Bone marrow (tissue), 2 donors: ENCODE data around the gene PRDM11.

Experiments used
- DNase-seq, 2 donors: peaks; one replicate each; lab custom pipeline; 2025; lab: John Stamatoyannopoulos, UW

PRDM11 gene

DNA sequence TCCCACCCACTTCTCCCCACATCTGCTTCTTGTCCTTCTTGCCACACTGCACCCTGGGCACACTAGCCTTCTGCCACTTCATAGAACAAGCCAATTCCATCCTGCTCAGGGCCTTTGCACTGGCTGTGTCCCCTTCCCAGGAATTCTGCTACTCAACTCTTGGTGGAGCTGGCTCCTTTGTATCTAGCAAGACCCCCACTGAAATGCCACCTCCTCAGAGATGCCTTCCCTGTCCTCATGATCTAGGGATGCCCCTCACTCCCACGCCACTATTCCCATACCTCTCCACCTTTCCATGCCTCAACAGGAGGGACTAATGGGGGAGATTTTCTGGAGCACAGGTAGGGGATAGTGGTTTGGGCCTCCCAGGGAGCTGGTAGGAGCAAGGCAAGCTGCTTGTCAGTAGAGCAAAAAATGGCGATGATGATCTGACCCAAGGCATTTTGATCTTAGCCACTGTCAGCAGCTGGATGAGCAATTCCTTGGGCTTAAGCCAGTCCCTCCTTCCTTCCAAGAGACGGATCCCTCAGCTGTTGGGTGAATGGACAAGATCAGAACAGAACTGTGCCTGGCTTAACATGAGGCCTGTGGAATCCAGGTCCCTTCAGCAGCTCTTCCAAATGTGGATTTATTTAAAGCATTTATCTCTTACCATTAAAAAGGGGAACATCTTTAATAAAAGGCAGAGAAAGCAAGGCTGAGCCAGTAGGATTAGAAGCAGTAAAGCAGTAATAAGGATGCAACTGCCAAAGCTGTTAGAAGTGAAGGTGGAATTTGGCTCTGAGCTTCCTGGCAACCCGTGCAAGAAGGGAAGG, 4.0 kb upstream of the PRDM11 start:
- no peak for DNase-seq

DNA sequence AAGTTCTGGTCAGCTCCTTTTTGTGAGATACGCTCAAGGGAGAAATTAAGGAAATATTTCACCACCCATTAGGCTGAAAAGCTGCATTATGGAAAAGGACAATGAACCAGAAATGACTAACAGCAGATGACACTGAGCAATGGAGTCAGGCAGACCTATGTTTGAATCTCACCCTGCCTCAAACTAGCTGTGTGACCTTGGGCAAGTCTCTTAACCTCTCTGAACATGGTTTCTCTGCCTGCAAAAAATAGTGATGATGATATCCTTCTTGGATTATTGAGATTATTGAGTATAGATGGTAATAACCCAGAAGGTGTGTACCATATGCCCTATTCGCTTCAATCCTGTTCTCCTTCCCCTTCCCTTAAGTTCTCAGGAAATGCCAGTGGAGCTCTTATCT, 2.9 kb upstream of the PRDM11 start:
- DNase-seq, result no peak

DNA sequence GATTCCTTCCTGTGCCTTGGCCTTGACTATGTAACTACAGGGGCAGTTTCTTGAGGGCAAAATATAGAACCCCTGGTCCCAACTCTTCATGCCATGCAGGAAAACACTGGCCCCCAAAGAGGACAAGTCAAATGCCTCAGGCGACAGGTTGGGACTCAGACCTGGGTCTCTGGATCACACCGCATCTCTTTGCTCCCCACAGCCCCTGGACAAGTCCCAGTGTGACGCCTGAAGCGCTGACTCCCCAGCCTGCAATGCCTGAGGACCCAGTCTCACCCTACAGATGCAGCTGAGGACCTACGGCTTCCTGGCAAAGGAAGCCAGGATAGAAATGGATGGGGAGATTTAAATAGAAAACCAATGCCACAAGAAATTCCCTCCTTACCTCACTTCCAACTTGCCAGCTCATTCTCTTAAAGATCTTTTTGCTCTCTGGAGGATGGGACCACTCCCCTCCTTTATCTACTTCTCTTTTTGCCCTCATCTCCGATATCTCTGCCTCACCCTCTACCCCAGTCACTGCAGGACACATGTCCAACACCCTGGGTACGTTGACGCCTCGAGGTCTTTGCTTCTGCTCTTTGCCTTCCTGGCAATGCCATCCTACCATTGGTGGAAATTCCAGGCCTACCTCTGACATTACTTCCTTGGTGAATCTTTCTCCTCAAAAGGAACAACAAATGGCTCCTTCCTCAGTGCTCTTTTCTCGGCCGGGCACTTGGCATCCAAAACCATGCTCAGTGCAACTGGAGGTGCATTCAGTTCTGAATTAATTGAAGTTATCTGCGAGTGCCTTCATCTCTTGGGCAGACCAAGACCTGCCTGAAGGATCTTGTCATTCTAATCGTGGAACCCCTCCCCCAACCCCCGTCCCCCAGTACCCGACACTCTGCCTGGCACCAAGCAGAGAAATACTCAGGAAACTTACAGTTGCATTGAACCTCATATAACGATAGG, 2.0 kb upstream of the PRDM11 start:
- no peak for DNase-seq

DNA sequence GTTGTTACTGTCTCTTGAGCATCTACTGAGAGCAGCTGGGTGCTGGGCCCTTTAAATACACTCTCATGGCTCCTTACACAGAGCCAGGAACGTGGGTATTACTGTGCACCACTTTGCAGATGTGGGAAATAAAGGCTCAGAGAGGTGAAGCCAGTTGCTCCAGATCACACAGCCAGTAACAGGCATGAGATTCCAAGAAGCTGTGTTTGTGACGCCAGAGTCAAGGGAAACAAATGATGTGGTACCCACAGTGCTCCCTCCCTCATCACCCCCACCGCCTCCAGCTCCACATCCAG, 1.4 kb upstream of the PRDM11 start:
- no peak for DNase-seq

DNA sequence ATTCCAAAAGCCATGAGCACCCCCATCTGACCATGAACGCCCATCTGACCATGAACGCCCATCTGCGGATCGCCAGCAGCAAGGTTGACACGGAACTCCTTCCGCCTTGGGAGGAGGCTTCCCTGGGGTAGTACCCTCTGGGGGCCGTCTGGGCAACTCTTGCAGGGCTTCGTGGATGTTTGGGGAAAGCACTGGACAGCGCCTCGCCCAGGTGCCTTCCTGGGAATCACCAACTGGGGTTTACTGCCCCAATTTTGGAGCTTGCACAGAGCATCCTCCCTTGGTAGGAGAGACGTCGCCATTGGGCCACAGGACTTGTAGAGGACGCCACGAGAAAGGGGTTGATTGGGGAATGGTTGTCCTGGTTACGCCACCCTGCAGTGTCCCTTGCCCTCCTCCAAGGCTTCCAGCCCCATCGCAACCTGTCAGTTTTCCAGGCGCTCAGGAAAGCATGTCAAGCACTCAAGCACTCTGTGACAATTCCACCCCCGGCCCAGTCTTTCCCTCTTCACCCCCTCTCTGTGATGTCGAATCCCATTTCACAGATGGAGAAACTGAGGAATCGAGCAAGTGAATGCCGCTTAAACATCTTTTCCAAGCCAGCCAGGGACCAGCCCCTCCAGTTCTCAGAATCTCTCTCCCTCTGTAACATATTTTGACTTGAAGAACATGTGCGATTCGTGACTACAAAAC, 914 bp upstream of the PRDM11 start:
- no peak for DNase-seq

DNA sequence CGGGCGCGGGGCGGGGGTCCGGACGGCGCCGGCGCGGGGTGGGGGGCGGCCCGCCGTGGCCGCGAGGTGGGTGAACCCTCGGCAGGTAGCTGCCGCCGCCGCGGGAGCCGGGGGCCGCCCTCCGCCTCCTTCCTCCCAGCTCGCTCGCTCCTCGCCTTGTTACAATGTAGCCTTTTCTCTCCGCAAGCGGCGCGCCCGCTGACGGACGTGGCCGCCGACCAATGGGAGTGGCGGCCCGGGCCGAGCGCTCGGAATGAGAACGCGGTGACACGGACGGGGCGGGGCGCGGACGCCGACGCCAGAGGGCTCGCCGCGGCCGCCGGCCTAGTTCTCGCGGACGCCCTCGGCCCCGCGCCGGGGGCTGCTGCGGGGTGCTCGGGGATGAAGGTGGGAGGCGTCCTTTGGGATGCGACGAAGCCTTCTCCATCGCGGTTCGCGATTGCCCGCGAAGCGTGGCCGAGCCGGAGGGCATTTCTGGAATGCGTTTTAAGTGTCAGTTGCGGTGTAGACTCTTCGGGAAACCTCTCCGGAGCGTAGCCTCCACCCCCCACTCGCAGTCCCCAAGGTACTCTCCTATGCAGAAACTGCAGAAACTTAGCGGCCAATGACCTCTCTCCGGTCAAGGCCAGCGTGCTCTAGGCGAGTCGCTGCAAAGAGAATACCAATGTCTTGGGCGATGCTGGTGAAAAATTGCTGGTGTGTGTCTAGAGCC, 734 bp downstream of the PRDM11 start:
- DNase-seq, result peak; percentile 77 to 82

DNA sequence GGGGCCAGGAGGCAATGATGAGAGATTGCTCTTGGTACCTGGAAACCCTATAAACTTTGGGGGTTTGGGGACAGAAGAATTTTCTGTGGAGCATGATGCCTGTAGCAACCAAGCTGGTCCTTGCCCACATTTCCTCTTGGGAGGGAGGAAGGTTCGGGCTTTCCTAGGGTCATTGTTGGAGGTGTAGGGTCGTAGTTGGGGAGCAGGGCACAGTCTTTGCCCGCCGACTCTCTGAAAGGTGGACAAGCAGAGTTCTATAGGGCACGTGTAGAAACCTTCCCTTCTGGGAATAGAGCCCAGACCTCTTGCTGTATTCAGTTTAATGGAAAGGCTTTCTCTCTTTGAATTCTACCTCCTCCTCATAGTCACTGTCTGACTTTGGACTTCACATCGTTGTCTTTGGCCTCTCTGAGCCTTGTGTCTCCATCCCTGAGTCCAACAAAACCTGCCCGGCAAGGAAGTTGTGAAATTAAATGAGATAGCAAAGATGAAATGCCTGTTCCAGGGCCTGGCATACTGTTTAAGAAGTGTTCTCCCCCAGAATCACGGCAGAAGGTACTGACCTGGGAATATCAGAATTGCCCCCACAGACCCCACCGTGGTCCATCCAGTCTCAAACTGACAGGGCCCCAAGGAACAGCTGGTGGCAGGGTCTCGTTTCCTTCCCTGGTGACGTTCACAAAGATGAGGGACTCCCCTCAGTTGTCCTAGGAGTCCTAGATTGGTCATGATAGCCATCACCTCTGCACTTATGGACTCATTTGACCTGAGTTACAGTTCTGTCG, 1.6 kb downstream of the PRDM11 start:
- DNase-seq, result no peak

DNA sequence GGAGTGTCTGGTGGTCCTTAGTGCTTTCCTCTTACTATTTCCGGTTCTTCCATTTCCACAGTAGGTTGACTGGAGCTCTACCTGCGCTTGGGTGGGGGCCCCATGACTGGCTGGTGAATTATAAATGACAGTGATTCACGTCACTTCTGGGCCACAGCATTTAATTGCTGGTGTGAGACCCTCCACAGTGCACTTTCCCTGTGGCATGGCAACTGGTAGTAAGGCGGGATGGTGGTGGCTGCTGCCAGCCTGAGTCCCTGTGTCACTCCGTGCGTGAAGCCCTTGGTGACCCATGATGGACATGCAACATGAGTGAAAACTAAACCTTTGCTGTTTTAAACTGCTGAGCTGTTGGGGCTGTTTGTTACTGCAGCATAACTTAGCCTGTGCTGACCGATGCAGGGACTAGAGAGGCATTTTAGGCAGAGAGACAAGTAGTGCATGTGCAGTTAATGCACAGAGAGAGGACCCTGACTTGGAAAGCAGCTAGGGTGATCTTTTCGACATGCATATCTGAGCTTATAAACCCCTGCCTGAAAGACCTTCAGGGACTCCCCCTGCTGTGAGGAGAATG, 3.1 kb downstream of the PRDM11 start:
- DNase-seq, result no peak

DNA sequence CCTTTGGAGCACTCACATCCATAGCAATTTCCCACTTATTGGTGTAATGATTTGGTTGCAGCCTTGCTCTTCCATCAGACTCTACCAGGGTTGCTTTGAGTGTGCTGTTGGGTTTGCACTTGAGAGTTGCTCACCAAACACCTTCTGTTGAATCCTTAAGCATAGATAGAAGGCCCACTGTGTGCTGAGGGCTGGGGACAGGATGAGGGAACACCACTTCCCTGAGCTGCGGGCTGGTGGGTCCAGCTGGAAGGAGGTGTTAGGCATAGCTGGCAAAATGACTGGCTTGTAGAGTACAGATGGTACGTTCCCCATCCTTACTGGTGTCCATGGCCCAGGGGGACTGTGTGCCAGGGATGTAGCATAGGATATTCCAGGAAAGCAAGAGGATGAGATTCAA, 3.9 kb downstream of the PRDM11 start:
- no peak for DNase-seq

DNA sequence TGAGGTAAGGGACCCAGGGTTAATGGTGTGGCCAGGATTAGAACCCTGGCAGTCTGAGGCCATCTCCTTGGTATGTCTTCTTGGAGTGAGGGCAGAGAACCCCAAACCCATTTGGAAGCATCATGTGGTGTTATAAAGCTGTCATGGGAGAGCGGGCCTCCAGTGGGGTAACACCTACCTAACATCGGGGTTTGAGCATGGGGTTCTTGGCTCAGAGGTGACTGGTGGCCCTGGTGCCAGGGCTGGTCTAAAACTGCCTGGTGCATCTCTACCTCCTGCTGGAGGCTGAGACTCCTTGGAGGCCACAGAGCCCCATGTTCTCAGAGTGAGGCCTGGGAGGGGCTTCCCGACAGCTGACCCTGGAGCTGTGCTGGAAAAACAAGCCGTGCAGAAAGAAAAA, 4.5 kb downstream of the PRDM11 start:
- DNase-seq, result no peak

DNA sequence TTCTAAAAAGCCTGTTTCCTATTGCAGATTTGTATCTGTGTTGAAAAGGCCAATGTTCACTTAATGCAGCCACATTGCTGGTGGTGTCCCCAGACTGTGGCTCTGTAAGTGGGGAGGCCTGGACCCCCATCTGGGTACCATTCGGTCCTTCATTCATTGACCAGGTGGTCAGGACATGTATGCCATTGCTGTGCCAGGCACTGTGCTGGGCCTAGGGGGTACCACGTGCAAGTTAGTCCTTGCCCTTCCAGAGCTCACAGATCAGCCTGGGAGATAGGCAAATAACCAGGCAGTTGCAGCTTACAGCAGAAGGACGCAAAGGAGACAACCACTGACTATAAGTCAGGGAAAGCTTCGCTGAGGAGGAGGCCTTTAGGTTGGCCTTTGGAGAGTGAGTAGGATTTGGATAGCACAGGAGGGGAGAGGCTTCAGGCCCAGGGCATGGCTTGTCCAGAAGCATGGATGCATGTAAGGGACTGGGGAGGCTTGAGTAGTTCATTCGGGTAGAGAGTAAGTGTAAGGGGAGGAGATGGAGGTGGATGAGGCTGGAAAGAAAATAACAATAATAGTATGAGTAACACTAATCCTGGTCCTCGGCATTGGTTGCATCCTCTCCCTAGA, 5.0 kb downstream of the PRDM11 start:
- no peak for DNase-seq

DNA sequence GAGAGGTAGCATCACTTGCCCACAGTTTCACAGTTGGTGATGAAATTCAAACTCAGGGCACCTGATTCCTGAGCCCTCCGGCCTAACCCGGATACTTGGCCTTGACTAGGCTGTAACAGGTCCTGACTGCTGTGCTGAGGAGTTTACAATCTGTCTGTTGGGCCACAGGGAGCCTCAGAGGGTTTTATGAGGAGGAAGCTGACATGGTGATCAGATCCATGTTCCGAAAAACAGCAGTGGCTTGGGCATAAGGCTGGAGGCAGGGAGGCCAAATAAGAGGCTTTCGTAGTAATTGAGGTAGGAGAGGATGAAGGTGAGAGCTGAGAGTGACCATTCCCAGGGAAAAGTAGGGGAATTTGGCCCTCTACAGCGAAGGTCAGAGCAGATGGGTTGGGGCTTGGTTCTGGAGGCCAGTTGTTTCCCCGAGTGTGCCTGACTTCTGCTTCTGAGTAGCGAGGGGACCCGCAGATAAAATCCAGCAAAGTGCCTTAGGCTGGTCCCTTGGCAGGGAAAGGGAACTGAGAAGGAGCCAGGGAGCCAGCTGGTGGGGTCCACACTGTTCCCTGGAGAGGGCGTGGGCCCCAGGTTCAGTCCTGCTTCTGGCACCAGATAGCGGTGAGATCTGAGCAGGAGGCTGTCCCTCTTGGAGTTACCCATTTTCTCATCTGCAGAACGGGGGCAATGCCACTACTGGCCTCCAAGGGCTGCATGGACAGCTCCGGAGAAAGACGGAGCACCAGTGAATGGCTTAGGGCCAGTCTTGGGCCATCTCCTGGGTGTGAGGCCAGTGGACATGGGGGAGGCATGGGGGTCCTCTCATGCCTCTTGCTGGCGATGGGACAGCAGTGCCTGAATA, 6.5 kb downstream of the PRDM11 start:
- no peak for DNase-seq

DNA sequence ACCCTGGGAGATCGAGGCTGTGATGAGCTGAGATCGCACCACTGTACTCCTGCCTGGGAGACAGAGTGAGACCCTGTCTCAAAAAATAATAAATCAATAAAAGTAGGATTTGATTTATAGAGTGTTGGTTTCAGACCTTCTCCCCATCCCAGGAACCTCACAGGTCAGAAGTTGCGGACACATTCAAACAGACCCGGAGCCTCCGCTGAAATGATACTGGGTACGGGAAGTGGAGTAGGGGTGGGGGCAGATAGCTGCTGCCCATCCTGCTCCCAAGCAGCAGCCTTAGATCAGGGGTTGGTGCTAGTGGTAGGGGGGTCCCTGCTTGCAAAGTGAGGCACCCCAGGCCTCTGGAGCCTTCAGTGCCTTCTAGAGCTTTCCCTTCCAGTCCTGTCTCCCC, 7.8 kb downstream of the PRDM11 start:
- no peak for DNase-seq

DNA sequence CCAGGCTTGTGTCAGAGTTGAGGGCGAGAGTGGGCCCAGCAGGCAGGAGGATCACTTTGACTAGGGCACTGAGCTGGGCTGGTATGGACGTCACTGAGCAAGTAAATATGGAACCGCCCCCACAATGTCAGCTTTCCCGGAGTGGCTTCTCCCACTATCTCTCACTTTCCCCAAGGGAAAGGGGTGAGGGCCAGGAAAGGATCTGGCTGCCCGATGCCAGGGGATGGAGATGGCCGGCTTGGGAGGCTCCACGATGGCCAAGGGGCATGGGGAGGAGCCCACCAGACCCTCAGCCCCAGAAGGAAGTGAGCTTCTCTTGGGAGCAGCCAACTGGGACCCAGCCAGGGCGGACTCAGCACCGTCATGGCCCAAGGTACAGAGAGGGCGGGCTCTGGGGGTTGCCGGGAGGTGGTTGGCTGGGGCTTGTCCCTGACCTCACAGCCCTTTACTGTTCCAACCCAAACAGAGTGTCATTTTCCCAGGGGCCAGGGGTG, 8.7 kb downstream of the PRDM11 start:
- DNase-seq, result no peak

DNA sequence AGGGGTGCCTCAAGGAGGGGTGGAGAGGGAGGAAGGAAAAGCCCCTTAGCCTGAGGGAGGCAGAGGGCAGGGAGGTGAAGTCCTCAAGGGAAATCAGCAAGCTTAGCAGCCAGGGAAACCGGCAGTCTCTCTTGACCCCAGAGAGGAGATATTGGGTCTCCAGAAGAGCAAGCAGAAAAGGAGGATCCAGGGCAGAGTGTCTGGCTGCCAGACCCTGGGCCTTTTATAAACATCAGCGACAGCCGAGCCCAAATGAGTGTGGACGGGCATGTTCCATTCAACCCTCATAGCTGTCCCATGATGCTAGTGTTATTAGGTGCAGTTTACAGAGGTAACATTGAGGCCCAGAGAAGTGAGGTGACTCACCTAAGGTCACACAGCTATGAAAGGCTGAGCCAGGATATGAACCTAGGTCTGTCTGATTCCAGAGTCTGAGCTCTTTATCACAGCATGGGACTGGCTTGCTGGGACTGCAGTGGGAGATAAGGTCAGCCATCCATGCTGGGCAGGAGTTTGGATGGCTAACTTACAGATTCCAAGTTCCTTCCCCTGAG, 9.3 kb downstream of the PRDM11 start:
- no peak for DNase-seq

DNA sequence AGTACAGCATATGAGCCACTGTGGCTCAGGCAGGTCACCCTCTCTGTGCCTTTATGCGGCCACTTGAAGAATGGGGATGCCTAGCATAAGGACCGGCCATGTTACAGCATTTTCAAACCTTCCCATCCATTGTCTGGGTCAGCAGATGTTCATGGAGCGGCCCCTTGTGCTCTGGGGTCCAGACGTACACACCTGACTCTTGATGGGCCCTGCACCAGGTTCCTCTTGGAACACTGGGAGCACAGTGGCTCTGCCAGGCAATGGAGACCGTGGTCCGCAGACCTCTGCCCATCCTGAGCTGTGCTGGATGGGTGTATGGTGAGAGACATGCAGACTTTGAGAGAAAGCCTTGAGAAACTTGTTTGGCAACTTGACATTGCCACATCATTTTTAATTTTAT, 9.8 kb downstream of the PRDM11 start:
- DNase-seq, result no peak

DNA sequence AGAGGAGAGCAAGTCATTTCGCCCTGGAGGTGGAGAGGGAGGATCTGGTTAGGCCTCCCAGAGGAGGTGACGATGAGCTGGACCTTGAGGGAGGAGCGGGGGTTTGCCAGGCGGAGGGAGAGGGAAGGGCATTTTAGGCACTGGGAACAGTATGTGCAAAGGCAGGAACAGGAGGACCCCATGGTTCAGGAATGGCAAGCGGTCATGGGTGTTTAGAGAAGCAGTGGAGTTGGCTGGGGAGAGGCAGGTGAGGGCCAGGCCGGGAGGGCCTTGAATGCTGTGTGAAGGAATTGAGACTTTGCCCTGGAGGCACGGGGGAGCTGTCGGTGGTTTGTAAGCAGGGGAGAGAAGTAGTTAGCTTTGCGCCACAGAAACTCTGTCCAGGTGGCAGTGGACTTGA, 10.3 kb downstream of the PRDM11 start:
- DNase-seq, result no peak

DNA sequence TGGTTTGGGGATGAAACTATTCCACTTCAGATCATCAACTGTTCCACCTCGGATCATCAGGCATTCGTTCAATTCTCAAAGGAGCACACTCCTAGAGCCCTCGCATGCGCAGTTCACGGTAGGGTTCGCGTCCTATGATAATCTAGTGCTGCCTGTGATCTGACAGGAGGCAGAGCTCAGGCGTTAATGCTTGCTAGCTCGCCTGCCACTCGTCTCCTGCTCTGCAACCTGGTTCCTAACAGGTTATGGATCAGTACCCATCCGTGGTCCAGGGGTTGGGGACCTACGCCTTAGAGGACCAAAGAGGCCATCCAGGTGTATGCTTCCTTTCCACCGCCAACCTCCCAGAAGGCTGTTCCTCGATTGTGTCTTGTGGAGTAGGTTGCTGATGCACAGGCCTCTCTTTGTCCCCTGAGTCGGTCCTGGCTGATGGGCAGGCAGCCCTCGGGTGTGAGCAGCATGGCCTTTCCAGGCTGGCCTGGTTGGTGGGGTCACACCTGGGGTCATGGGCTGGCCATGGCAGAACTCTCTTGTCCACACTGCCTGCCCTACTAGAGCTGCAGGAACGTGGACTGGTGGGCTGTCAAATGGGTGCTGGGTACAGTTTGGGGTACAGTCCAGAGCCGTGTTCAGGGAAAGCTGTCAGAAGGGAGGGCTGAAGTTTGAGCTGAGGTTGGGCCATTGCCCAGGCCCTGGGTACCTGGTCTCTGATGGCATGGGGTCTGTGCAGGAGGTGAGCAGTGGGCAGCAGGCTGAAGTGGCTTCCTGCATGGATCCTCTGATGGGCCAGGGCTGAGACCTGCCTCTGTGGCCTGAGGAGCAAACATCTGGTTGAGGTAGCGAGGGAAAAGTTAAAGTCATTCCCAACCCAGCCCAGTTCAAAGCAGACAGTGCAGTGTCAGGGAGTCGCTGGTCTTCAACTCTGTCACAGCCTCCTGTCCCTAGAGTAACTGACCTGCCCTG, 11.1 kb downstream of the PRDM11 start:
- DNase-seq, result no peak
